HEK293 (cell line): ENCODE results near the gene GMCL1.

Experiments
- ZNF174 ChIP-seq: fragments of 450-650 bp; formaldehyde crosslinking; IDR thresholded peaks from 2 replicates; pipeline ENCODE4 v1.5.0; 2017; ENCODE audit warnings: missing biosample characterization, mild to moderate bottlenecking, missing genetic modification characterization
- TF ChIP-seq, protein P1 (sequence below): fragments of 450-650 bp; formaldehyde crosslinking; conservative IDR thresholded peaks from 2 replicates; pipeline ENCODE4 v1.5.1; 2016; ENCODE audit warnings: low read depth, missing biosample characterization, missing genetic modification characterization

The GMCL1 gene

GRCh38 chr2:69926849-69927515, 97.5 kb downstream of the GMCL1 start (continued):
- TF ChIP-seq, protein P1, sequence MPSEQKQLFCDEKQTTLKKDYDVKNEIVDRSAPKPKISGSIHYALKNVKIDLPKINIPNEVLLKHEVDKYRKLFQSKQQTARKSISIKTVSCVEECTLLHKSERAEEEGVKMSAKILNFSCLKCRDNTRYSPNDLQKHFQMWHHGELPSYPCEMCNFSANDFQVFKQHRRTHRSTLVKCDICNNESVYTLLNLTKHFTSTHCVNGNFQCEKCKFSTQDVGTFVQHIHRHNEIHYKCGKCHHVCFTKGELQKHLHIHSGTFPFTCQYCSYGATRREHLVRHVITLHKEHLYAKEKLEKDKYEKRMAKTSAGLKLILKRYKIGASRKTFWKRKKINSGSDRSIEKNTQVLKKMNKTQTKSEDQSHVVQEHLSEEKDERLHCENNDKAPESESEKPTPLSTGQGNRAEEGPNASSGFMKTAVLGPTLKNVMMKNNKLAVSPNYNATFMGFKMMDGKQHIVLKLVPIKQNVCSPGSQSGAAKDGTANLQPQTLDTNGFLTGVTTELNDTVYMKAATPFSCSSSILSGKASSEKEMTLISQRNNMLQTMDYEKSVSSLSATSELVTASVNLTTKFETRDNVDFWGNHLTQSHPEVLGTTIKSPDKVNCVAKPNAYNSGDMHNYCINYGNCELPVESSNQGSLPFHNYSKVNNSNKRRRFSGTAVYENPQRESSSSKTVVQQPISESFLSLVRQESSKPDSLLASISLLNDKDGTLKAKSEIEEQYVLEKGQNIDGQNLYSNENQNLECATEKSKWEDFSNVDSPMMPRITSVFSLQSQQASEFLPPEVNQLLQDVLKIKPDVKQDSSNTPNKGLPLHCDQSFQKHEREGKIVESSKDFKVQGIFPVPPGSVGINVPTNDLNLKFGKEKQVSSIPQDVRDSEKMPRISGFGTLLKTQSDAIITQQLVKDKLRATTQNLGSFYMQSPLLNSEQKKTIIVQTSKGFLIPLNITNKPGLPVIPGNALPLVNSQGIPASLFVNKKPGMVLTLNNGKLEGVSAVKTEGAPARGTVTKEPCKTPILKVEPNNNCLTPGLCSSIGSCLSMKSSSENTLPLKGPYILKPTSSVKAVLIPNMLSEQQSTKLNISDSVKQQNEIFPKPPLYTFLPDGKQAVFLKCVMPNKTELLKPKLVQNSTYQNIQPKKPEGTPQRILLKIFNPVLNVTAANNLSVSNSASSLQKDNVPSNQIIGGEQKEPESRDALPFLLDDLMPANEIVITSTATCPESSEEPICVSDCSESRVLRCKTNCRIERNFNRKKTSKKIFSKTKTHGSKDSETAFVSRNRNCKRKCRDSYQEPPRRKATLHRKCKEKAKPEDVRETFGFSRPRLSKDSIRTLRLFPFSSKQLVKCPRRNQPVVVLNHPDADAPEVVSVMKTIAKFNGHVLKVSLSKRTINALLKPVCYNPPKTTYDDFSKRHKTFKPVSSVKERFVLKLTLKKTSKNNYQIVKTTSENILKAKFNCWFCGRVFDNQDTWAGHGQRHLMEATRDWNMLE (tag by site-specific recombination) = no peak
- TF ChIP-seq ZNF174 (tag by site-specific recombination) = no peak
- TF ChIP-seq, all 188 proteins: peak for 0
